ENCODE results near the gene SVIL. TPM values are rescaled to one million over a fixed set of nuclear protein-coding genes. Genes with fewer than 3 reads are reported as not detected.
A peak's percentile ranks its signal among the peaks of the same experiment; 100 is the strongest.
"Not testable (repeated sequence)": the region's sequence is repeated elsewhere in the genome, so short reads cannot be mapped to it uniquely, and the experiment has no call there.

Gene SVIL
- total RNA-seq, 2 experiments from 2014 or later: 12.5 to 17.0 TPM

GRCh38 chr10:29583674-29584073 is 51.1 kb downstream of the SVIL start:
- H3K4me1 Mint-ChIP-seq: peaks cover 15% of the 10 kb centered on the region
- H3K27me3 Mint-ChIP-seq: no peaks in the 10 kb centered on the region
- intact Hi-C loops (cut with DNase I, micrococcal nuclease): no loop called here
- H3K27ac Mint-ChIP-seq: no peak overlapping the region
- peaks cover 5% of the 10 kb centered on the region for H3K36me3 Mint-ChIP-seq (ENCODE audit: low read depth)
- ChIA-PET POLR2A (no interaction called here), CTCF (no interaction called here)
- no peaks in the 10 kb centered on the region for H3K9me3 Mint-ChIP-seq (ENCODE audit: low read depth)
- ATAC-seq (peak; percentile 49), DNase-seq (no peak)
- H3K4me3 Mint-ChIP-seq: no peak overlapping the region

GRCh38 chr10:29582769-29583168 is 52.0 kb downstream of the SVIL start:
- H3K27ac Mint-ChIP-seq; H3K36me3 Mint-ChIP-seq (ENCODE audit: low read depth); H3K9me3 Mint-ChIP-seq (ENCODE audit: low read depth); intact Hi-C loops (cut with DNase I, micrococcal nuclease); H3K27me3 Mint-ChIP-seq; H3K4me3 Mint-ChIP-seq; POLR2A ChIA-PET: not testable (repeated sequence)
- CTCF ChIA-PET: interaction anchor here (4.4 kb wide), 1 partner anchor 8 kb away, joined by 21 read pairs; no protein-coding TSS in a partner anchor
- ATAC-seq (peak; percentile 71), DNase-seq (peak; percentile 28)
- peaks cover 15% of the 10 kb centered on the region for H3K4me1 Mint-ChIP-seq

GRCh38 chr10:29579455-29579970 is 55.3 kb downstream of the SVIL start:
- POLR2A ChIA-PET: no interaction called here
- Mint-ChIP-seq H3K9me3 (ENCODE audit: low read depth) (no peaks in the 10 kb centered on the region), H3K36me3 (ENCODE audit: low read depth) (peaks cover 9% of the 10 kb centered on the region), H3K4me1 (peaks cover 15% of the 10 kb centered on the region), H3K4me3 (no peak overlapping the region), H3K27ac (no peak overlapping the region), H3K27me3 (no peaks in the 10 kb centered on the region)
- intact Hi-C loops (cut with DNase I, micrococcal nuclease): no loop called here
- ATAC-seq (no peak), DNase-seq (no peak)
- CTCF ChIA-PET: interaction anchor here (0.6 to 4.4 kb wide), 2 partner anchors 11 to 1936 kb away, joined by 3 to 21 read pairs; no protein-coding TSS in a partner anchor

GRCh38 chr10:29578457-29578856 is 56.3 kb downstream of the SVIL start:
- no peak overlapping the region for H3K27ac Mint-ChIP-seq
- no peak overlapping the region for H3K4me3 Mint-ChIP-seq
- no peaks in the 10 kb centered on the region for H3K27me3 Mint-ChIP-seq
- ATAC-seq: no peak
- intact Hi-C loops (cut with DNase I, micrococcal nuclease): no loop called here
- H3K4me1 Mint-ChIP-seq: peaks cover 9% of the 10 kb centered on the region
- no peak for DNase-seq
- H3K36me3 Mint-ChIP-seq (ENCODE audit: low read depth): peaks cover 9% of the 10 kb centered on the region
- ChIA-PET CTCF (interaction anchor here (0.8 kb wide), 1 partner anchor 13 kb away, joined by 3 read pairs; no protein-coding TSS in a partner anchor), POLR2A (no interaction called here)
- no peaks in the 10 kb centered on the region for H3K9me3 Mint-ChIP-seq (ENCODE audit: low read depth)

GRCh38 chr10:29576681-29577080 is 58.1 kb downstream of the SVIL start:
- Mint-ChIP-seq H3K27me3 (no peaks in the 10 kb centered on the region), H3K36me3 (ENCODE audit: low read depth) (peaks cover 9% of the 10 kb centered on the region), H3K4me3 (no peak overlapping the region), H3K4me1 (no peaks in the 10 kb centered on the region), H3K9me3 (ENCODE audit: low read depth) (no peaks in the 10 kb centered on the region), H3K27ac (no peak overlapping the region)
- DNase-seq (no peak), ATAC-seq (no peak)
- CTCF ChIA-PET: no interaction called here
- POLR2A ChIA-PET: no interaction called here
- intact Hi-C loops (cut with DNase I, micrococcal nuclease): no loop called here

- H3K27me3 Mint-ChIP-seq: no peaks in the 10 kb centered on the region
- ChIA-PET POLR2A (no interaction called here), CTCF (no interaction called here)
- intact Hi-C loops (cut with DNase I, micrococcal nuclease): no loop called here
- peaks cover 6% of the 10 kb centered on the region for H3K36me3 Mint-ChIP-seq (ENCODE audit: low read depth)
- H3K27ac Mint-ChIP-seq: no peak overlapping the region
- no peak for DNase-seq
- no peak overlapping the region for H3K4me3 Mint-ChIP-seq
- no peak for ATAC-seq
- no peaks in the 10 kb centered on the region for H3K4me1 Mint-ChIP-seq
- H3K9me3 Mint-ChIP-seq (ENCODE audit: low read depth): no peaks in the 10 kb centered on the region
These were observed 59.7 kb downstream of the SVIL start for GRCh38 chr10:29575098-29575455.

- ATAC-seq; H3K4me1 Mint-ChIP-seq; intact Hi-C loops (cut with DNase I, micrococcal nuclease); H3K4me3 Mint-ChIP-seq; POLR2A ChIA-PET; H3K9me3 Mint-ChIP-seq (ENCODE audit: low read depth); H3K27ac Mint-ChIP-seq; H3K36me3 Mint-ChIP-seq (ENCODE audit: low read depth); CTCF ChIA-PET; DNase-seq; H3K27me3 Mint-ChIP-seq: not testable (repeated sequence)
These were observed 60.3 kb downstream of the SVIL start for GRCh38 chr10:29574212-29575097.

GRCh38 chr10:29570248-29570647 is 64.5 kb downstream of the SVIL start:
- H3K9me3 Mint-ChIP-seq (ENCODE audit: low read depth); POLR2A ChIA-PET; intact Hi-C loops (cut with DNase I, micrococcal nuclease); ATAC-seq; H3K27me3 Mint-ChIP-seq; H3K36me3 Mint-ChIP-seq (ENCODE audit: low read depth); DNase-seq; H3K4me1 Mint-ChIP-seq; H3K27ac Mint-ChIP-seq; H3K4me3 Mint-ChIP-seq: not testable (repeated sequence)
- CTCF ChIA-PET: interaction anchor here (0.9 kb wide), 1 partner anchor 21 kb away, joined by 4 read pairs; no protein-coding TSS in a partner anchor

GRCh38 chr10:29569795-29570194 is 65.0 kb downstream of the SVIL start:
- POLR2A ChIA-PET: no interaction called here
- intact Hi-C loops (cut with DNase I, micrococcal nuclease): no loop called here
- CTCF ChIA-PET: interaction anchor here (0.6 to 0.7 kb wide), 2 partner anchors 183 to 526 kb away, joined by 3 read pairs; no protein-coding TSS in a partner anchor
- ATAC-seq (no peak), DNase-seq (no peak)
- Mint-ChIP-seq H3K36me3 (ENCODE audit: low read depth) (peaks cover 3% of the 10 kb centered on the region), H3K27ac (no peak overlapping the region), H3K4me3 (no peak overlapping the region), H3K27me3 (no peaks in the 10 kb centered on the region), H3K4me1 (no peaks in the 10 kb centered on the region), H3K9me3 (ENCODE audit: low read depth) (no peaks in the 10 kb centered on the region)

- H3K4me3 Mint-ChIP-seq: no peak overlapping the region
- POLR2A ChIA-PET: no interaction called here
These were observed 67.8 kb downstream of the SVIL start for GRCh38 chr10:29567003-29567402.

GRCh38 chr10:29566209-29566608 is 68.6 kb downstream of the SVIL start:
- ATAC-seq; intact Hi-C loops (cut with DNase I, micrococcal nuclease); H3K27ac Mint-ChIP-seq; H3K9me3 Mint-ChIP-seq (ENCODE audit: low read depth); H3K4me3 Mint-ChIP-seq; POLR2A ChIA-PET; H3K4me1 Mint-ChIP-seq; DNase-seq; H3K27me3 Mint-ChIP-seq; CTCF ChIA-PET: not testable (repeated sequence)
- peaks cover 16% of the 10 kb centered on the region for H3K36me3 Mint-ChIP-seq (ENCODE audit: low read depth)

More at GRCh38 chr10:29567003-29567402, 67.8 kb downstream of the SVIL start:
- H3K4me1 Mint-ChIP-seq: no peaks in the 10 kb centered on the region
- intact Hi-C loops (cut with DNase I, micrococcal nuclease): no loop called here
- CTCF ChIA-PET: no interaction called here
- H3K27ac Mint-ChIP-seq: no peak overlapping the region
- DNase-seq (no peak), ATAC-seq (no peak)
- peaks cover 9% of the 10 kb centered on the region for H3K36me3 Mint-ChIP-seq (ENCODE audit: low read depth)
- H3K27me3 Mint-ChIP-seq: no peaks in the 10 kb centered on the region
- H3K9me3 Mint-ChIP-seq (ENCODE audit: low read depth): no peaks in the 10 kb centered on the region

GRCh38 chr10:29563420-29564035 is 71.2 kb downstream of the SVIL start:
- CTCF ChIA-PET: interaction anchor here (0.5 kb wide), 1 partner anchor 27 kb away, joined by 4 read pairs; no protein-coding TSS in a partner anchor
- H3K4me3 Mint-ChIP-seq: no peak overlapping the region
- H3K27ac Mint-ChIP-seq: no peak overlapping the region
- no peaks in the 10 kb centered on the region for H3K27me3 Mint-ChIP-seq
- intact Hi-C loops (cut with DNase I, micrococcal nuclease): no loop called here
- H3K4me1 Mint-ChIP-seq: no peaks in the 10 kb centered on the region
- peaks cover 16% of the 10 kb centered on the region for H3K36me3 Mint-ChIP-seq (ENCODE audit: low read depth)
- DNase-seq: no peak
- no peak for ATAC-seq
- no peaks in the 10 kb centered on the region for H3K9me3 Mint-ChIP-seq (ENCODE audit: low read depth)
- POLR2A ChIA-PET: no interaction called here

All from activated CD4-positive, alpha-beta T cell treated with anti-CD3 and anti-CD28 coated beads for 36 hours (primary cell).